ENCODE data around the gene DDIT4.
"Not testable (repeated sequence)": the region's sequence is repeated elsewhere in the genome, so short reads cannot be mapped to it uniquely, and the experiment has no call there.

Gene DDIT4

GRCh38 chr10:72249176-72249862, 24.4 kb upstream of the DDIT4 start:
- not testable (repeated sequence) for DNase-seq (ENCODE audit: low read depth)

DNA sequence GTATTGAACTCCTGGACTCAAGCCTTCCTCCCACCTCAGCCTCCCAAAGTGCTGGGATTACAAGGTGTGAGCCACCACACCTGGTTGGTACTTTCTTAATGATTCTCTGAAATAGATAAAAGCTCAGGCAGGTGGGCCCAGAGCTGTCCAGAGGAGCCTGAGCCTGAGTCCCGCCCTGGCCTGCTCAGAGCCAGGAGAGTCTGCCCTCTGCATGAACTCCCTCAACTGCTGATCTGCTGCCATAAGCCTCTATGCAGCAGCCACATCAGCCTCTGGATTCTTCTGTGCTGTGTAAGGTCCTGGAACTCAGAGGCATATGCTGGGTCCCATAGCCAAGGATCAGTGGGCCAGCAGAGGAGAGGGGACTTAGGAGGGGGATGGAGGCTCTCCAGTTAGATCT, 23.1 kb upstream of the DDIT4 start:
- DNase-seq (ENCODE audit: low read depth) = peak; percentile 72

DNA sequence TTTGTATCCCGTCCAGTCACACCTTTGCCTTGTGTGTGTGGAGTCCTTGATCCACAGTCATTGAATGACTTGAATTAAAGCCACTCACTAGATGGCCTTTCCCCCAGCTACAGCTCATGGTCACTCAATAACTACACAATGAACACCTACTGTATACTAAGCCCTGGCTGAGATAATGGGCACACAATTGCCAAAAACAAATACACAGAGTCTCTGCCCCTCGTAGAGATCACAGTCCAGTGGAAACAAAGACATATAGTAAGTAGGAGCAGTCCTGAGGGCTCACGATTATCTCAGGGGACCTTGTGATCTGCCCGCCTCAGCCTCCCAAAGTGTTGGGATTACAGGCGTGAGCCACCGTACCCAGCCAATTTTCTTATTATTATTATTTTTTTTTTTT, 22.1 kb upstream of the DDIT4 start:
- DNase-seq (ENCODE audit: low read depth) = no peak

DNA sequence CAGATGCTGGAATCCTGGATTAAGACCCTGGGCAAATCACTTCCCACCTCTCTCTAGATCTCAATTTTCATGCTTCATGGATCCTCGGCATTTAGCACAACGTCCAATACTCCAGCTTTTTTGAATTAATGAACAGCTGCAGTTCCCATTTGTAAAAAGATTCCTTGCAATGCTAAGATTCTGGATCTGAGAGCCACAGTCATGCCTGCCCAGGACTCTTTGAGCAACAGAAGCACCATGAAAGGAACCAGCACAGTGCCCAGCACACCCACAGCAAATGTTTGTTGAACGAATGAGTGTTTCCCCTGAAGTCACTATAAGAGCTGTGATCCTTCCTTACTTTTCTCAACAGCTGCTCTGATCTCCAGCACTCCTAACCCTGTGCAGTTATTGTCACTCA, 20.8 kb upstream of the DDIT4 start:
- DNase-seq (ENCODE audit: low read depth) = no peak

GRCh38 chr10:72253578-72253977, 20.1 kb upstream of the DDIT4 start:
- no peak for DNase-seq (ENCODE audit: low read depth)

DNA sequence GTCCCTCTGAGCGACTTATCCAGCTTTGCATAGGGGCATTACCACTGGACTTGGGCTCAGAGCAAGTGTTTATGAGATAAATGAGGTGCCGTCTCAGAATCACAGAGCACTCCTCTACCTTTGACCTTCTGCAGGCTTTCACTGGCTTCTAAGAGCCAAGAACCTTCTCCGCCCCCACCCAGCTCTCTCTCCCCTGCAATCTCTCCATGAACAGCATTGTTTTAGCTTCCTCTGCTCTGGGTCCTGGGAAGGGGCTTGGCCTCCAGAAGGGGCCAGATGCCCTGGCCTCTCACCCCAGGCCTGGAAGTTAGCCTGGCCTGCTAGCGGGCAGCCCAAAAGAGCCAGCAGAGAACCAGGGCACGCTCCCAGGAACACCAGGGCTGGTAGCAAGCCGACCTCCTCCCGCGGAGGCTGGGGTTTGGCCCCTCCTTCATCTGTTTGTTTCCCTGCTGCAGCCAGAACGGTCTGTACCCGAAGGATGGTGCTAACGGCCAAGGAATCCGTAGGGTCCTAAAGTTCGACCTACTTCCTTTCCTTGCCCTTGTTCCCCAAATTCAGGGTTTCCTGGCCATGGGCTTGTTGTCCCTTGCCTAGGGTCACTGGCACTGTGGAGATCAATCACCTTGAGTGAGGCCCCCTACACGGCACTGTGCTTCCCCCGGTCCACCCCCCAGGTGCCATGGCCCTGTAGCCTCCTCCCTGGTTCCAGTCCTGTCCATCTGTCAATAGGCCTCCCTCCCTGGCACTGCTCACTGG, 18.7 kb upstream of the DDIT4 start:
- DNase-seq (ENCODE audit: low read depth) = no peak

GRCh38 chr10:72255977-72256729, 17.6 kb upstream of the DDIT4 start:
- no peak for DNase-seq (ENCODE audit: low read depth)

DNA sequence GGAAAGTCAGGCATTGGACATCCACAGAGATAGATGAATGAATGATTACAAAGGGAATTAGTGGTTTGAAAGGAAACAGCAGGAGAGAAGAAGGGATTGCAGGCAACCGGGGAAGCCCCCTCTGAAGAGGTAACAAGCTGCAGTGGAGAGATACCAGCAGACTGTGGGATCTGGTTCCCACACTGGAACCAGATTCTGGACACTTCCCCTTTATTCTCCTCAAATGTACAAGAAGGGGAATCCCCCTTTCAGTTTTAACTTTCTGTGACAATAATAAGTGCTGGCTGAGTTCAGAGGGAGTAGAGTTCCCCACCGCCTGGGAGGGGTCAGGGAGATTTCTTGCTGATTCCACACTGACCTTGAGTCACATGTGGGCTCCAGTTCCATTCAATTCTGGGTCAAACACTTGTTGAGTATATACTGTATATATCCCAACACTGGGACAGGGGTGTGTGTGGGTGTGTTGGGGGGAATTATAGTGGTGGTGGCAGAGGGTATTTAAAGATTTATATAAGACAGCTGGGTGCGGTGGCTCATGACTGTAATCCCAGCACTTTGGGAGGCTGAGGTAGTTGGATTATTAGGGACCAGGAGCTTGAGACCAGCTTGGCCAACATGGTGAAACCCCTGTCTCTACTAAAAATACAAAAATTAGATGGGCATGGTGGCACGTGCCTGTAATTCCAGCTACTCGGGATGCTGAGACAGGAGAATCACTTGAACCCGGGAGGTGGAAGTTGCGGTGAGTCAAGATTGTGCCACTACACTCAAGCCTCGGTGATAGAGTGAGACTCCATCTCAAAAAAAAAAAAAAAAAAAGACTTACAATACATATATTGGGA, 16.5 kb upstream of the DDIT4 start:
- no peak for DNase-seq (ENCODE audit: low read depth)

GRCh38 chr10:72258617-72259016, 15.1 kb upstream of the DDIT4 start:
- no peak for DNase-seq (ENCODE audit: low read depth)

DNA sequence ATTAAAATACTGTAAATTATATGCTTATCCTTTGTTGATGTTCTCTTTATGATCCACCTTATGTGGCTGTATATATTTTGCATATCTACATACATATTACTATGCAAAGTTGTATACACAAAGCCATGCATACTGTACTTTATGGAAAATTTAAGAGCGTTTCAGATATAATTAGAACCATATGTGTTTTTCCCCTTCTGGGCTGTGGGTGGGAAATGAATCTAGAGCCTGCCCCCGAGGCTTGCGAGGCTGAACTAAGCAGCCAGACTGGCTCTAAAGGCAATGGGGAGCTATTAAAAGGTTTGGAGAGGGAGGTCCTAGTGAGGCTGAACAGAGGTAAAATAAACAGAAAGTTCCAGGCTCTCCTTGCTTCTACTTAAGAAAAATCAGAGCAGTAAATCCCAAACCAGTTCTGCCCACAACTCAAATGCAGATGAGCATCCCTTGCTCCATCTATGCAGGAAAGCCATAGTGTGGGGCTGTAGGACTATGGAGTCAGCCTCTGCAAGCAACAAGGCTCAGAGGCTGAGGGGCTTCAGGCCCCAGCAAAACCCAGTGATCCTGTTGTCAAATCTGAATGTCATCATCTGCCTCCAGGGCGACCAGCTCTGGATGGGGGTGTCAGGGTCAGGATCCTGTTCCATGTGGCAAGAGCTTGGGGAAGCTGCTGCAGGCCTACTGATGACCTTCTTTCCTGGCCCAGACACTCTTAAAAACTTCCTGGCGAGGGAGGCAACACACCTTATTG, 14.1 kb upstream of the DDIT4 start:
- DNase-seq (ENCODE audit: low read depth) = no peak

- DNase-seq (ENCODE audit: low read depth) = no peak
Measured at GRCh38 chr10:72260239-72260975, 13.3 kb upstream of the DDIT4 start.

GRCh38 chr10:72260976-72261783, 12.5 kb upstream of the DDIT4 start:
- no peak for DNase-seq (ENCODE audit: low read depth)

- DNase-seq (ENCODE audit: low read depth) = no peak
Measured at GRCh38 chr10:72261784-72262404, 11.8 kb upstream of the DDIT4 start.

DNA sequence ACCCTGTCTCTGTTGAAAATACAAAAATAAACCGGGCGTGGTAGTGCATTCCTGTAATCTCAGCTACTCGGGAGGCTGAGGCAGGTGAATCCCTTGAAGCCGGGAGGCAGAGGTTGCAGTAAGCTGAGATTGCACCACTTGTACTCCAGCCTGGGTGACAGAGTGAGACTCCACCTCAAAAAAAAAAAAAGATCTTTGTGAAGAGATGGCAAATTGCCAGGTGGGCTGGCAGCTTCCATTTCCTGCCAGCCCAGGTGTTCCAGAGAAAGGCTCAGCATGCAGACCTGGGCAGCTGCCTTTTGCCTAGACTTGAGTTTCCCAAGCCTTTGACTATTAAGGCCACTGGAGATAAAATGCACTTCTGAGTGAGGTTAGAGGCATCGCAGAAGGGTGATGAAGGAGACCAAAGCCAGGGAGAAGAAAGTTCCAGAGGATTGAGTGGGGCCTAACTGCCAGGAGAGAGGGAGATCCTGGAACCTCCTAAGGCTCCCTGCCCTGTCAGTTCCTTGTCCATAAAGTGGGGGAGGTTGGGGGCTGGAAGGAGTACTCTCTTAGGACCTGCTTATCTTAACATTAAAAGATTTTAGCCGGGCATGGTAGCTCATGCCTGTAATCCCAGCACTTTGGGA, 10.0 kb upstream of the DDIT4 start:
- DNase-seq (ENCODE audit: low read depth) = no peak

DNA sequence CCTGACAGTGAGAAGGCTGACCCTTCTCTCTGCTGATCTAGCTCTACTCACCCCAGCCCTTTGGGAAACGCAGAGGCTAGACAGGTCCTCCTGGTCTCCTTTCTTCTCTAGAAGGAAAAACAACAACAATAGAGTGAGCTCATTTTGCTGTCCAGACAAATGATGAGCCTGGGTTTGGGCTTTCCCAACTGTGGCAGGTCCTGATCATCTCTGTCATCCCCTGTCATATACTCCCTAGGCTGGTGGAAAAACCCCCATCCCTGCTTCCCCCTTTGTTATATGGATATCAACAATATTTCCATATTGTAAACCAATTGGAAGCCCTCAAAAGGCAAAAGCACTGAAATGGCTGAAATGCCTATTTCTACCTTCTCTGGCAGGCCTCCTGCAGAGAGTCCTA, 9.2 kb upstream of the DDIT4 start:
- no peak for DNase-seq (ENCODE audit: low read depth)

DNA sequence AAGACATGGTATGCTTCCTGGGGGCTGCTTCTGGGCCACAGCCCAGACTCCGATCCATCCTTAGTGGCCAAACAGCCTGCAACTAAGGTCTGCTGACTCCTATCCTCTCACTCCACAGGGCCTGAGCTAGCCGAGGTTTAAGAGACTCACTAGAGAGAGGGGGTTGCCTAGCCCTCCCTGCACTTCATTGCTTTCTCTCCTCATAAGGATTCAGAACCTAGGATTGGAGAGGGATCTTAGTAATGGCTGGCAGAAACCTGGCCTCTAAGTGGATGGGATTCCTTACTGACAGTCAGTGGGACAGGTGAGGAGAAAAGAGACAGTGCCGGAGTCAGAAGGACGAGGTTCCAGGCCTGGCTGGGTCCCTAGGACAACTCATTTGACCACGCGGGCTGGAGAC, 8.2 kb upstream of the DDIT4 start:
- no peak for DNase-seq (ENCODE audit: low read depth)

- DNase-seq (ENCODE audit: low read depth) = no peak
Measured at GRCh38 chr10:72265990-72266865, 7.5 kb upstream of the DDIT4 start.

DNA sequence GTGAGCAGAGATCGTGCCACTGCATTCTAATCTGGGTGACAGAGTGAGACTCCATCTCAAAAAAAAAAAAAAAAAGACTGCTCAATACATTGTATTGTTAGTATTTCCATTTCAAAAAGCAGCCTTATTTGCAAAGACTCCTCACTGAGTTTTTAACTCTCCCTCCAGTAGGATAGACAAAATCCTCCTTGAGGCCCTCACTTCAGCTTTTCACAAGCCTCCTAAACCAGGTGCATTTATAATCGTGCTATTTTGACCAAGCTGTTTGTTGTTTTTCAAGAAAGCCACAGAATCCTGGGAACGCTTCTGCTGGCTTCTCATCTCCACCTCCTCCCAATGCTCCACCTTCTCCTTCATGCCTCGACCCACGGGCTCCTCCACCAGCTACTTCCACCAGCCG, 6.3 kb upstream of the DDIT4 start:
- no peak for DNase-seq (ENCODE audit: low read depth)

Data from GM04504 (cell line).